Right ventricle myocardium inferior (tissue), 1 donor: Measurements from ENCODE around the gene DALRD3. TPM values are rescaled to one million over a fixed set of nuclear protein-coding genes. Genes with fewer than 3 reads are reported as not detected.

Experiments
- ATAC-seq: fragments of 200-7000 bp; cut with Tn5 transposase; one replicate; pipeline ENCODE4 v1.9.1; 2020; ENCODE audit warnings: mild to moderate bottlenecking, moderate library complexity
- DNase-seq: peaks from one replicate; pipeline ENCODE4 v3.0.0; 2021; ENCODE audit errors: missing footprints
- intact Hi-C: fragments of 100-400 bp; cut with DNase I; formaldehyde crosslinking; loops from one replicate; pipeline ENCODE4 v1.11.0; 2022
- microRNA-seq: library from miRNA; unstranded; fragments of <30 nt; microRNA quantifications from one replicate; pipeline ENCODE4 v1.2.0, GENCODE V29; 2020
- total RNA-seq: library from RNA; stranded (reverse); fragmentation: NEBNext Ultra II Directional; extraction: Animal tissue kit (Norgen Biotek cat#: 25700); gene quantifications from one replicate; pipeline ENCODE4 v1.2.1, GENCODE V29; 2021
- donor health status: DM: no; HTN: yes; CAD: no; lungs with severe emphysema.

Gene DALRD3
- total RNA-seq, 1 donor from 2014 or later = 9.0 TPM

- DNase-seq (peak; percentile 93), ATAC-seq (peak; percentile 90)
- intact Hi-C loops = loop anchor here (5.0 kb wide), 1 partner anchor 457 kb away; no protein-coding TSS in a partner anchor
Observed at GRCh38 chr3:48989796-48990635, 28.4 kb downstream of the DALRD3 start, which contains the start of gene P4HTM. TSS of gene P4HTM (plus strand) at chr3:48990241. CDS start at chr3:48990257, 16 bp downstream.

GRCh38 chr3:48989126-48989795 is 29.1 kb downstream of the DALRD3 start:
- intact Hi-C loops = loop anchor here (5.0 kb wide), 1 partner anchor 458 kb away; no protein-coding TSS in a partner anchor
- ATAC-seq (peak; percentile 3), DNase-seq (no peak)

- intact Hi-C loops = loop anchor here (5.0 kb wide), 1 partner anchor 461 kb away; no protein-coding TSS in a partner anchor
- ATAC-seq = no peak
- DNase-seq = no peak
Observed at GRCh38 chr3:48985831-48986376, 32.5 kb downstream of the DALRD3 start.

- intact Hi-C loops = loop anchor here (5.0 kb wide), 1 partner anchor 463 kb away; no protein-coding TSS in a partner anchor
- no peak for DNase-seq
- no peak for ATAC-seq
Observed at GRCh38 chr3:48984663-48985062, 33.7 kb downstream of the DALRD3 start.

GRCh38 chr3:48983096-48983495 is 35.3 kb downstream of the DALRD3 start:
- intact Hi-C loops = no loop called here
- no peak for DNase-seq
- no peak for ATAC-seq

- DNase-seq (no peak), ATAC-seq (no peak)
- intact Hi-C loops = no loop called here
Observed at GRCh38 chr3:48982686-48983085, 35.7 kb downstream of the DALRD3 start.

- no peak for DNase-seq
- intact Hi-C loops = no loop called here
- ATAC-seq = no peak
Observed at GRCh38 chr3:48982016-48982415, 36.4 kb downstream of the DALRD3 start.

GRCh38 chr3:48980295-48980694 is 38.1 kb downstream of the DALRD3 start:
- ATAC-seq (peak; percentile 53), DNase-seq (no peak)
- intact Hi-C loops = no loop called here

- ATAC-seq (no peak), DNase-seq (no peak)
- intact Hi-C loops = no loop called here
Observed at GRCh38 chr3:48979451-48979850, 38.9 kb downstream of the DALRD3 start.

GRCh38 chr3:48974076-48974864 is 44.1 kb downstream of the DALRD3 start:
- no peak for DNase-seq
- intact Hi-C loops = no loop called here
- ATAC-seq = no peak

GRCh38 chr3:48970586-48970985 is 47.8 kb downstream of the DALRD3 start:
- ATAC-seq (peak; percentile 17), DNase-seq (no peak)
- intact Hi-C loops = no loop called here

GRCh38 chr3:48966876-48967361 is 51.5 kb downstream of the DALRD3 start:
- no peak for ATAC-seq
- DNase-seq = no peak
- intact Hi-C loops = no loop called here

GRCh38 chr3:48966367-48966766 is 52.0 kb downstream of the DALRD3 start:
- DNase-seq (no peak), ATAC-seq (no peak)
- intact Hi-C loops = no loop called here

Small RNAs within 50 kb of the gene (microRNA-seq; reads per million reads assigned to microRNA genes)
- gene MIR191 (5,533 reads per million, percentile 93 among the genes with 10 or more reads in this experiment), gene MIR425 (1,125 reads per million, percentile 85 among the genes with 10 or more reads in this experiment)

Other genes starting within 250 kb of the DALRD3 start
- 57.9 TPM for gene PRKAR2A, start 170.7 kb downstream of the DALRD3 start, total RNA-seq
- gene SLC25A20, start 119.7 kb downstream of the DALRD3 start, total RNA-seq = 130 TPM
- 149 TPM for gene ARIH2, start 99.7 kb downstream of the DALRD3 start, total RNA-seq
- gene P4HTM, start 28.3 kb downstream of the DALRD3 start, total RNA-seq = 25.5 TPM
- gene WDR6, start 11.2 kb downstream of the DALRD3 start, total RNA-seq = 83.3 TPM
- gene NDUFAF3, start 3.5 kb upstream of the DALRD3 start, total RNA-seq = 157 TPM
- 64.3 TPM for gene IMPDH2, start 10.8 kb upstream of the DALRD3 start, total RNA-seq
- gene QRICH1, start 75.5 kb upstream of the DALRD3 start, total RNA-seq = 52.9 TPM
- 207 TPM for gene QARS1, start 86.2 kb upstream of the DALRD3 start, total RNA-seq
- 54.0 TPM for gene USP19, start 102.2 kb upstream of the DALRD3 start, total RNA-seq
- gene LAMB2, start 114.5 kb upstream of the DALRD3 start, total RNA-seq = 543 TPM
- gene CCDC71, start 147.8 kb upstream of the DALRD3 start, total RNA-seq = 9.4 TPM
- 128 TPM for gene KLHDC8B, start 153.0 kb upstream of the DALRD3 start, total RNA-seq